Measurements from ENCODE around the gene ZNF613.

The ZNF613 gene

GRCh38 chr19:51927859-51928258 lies 587 bp downstream of the ZNF613 start (continued):
- TF ChIP-seq CSRNP3 (CRISPR knock-in tag; IDR thresholded peaks at IDR 0.05), result no peak

GRCh38 chr19:51931921-51932320 lies 4.6 kb downstream of the ZNF613 start:
- no peak for ATAC-seq
- TF ChIP-seq PPARA (CRISPR knock-in tag; IDR thresholded peaks at IDR 0.05; ENCODE audit: borderline replicate concordance), result no peak
- TF ChIP-seq ZNF565 (CRISPR knock-in tag; conservative IDR thresholded peaks at IDR 0.05; ENCODE audit: low read depth), result no peak
- no peak for TF ChIP-seq ZFP30 (CRISPR knock-in tag; IDR thresholded peaks at IDR 0.05)
- TF ChIP-seq ZFP3 (CRISPR knock-in tag; IDR thresholded peaks at IDR 0.05), result no peak
- TF ChIP-seq TSHZ2 (CRISPR knock-in tag; IDR thresholded peaks at IDR 0.05), result no peak
- TF ChIP-seq ZNF70 (CRISPR knock-in tag; IDR thresholded peaks at IDR 0.05), result no peak
- TF ChIP-seq OSR1 (CRISPR knock-in tag; IDR thresholded peaks at IDR 0.05), result no peak

GRCh38 chr19:51938936-51939335 lies 11.7 kb downstream of the ZNF613 start:
- ATAC-seq, result no peak
- TF ChIP-seq ZFP3 (CRISPR knock-in tag; IDR thresholded peaks at IDR 0.05) (no peak), RARB (CRISPR knock-in tag; IDR thresholded peaks at IDR 0.05) (no peak), ARNTL (CRISPR knock-in tag; IDR thresholded peaks at IDR 0.05; ENCODE audit: borderline replicate concordance, low read depth) (no peak), ESRRG (CRISPR knock-in tag; IDR thresholded peaks at IDR 0.05) (no peak), ZFP30 (CRISPR knock-in tag; IDR thresholded peaks at IDR 0.05) (no peak), OSR1 (CRISPR knock-in tag; IDR thresholded peaks at IDR 0.05) (no peak), ZC3H10 (CRISPR knock-in tag; IDR thresholded peaks at IDR 0.05) (no peak), BACH2 (CRISPR knock-in tag; IDR thresholded peaks at IDR 0.05; ENCODE audit: borderline replicate concordance) (no peak), ZNF70 (CRISPR knock-in tag; IDR thresholded peaks at IDR 0.05) (no peak), PPARA (CRISPR knock-in tag; IDR thresholded peaks at IDR 0.05; ENCODE audit: borderline replicate concordance) (no peak), TSHZ2 (CRISPR knock-in tag; IDR thresholded peaks at IDR 0.05) (no peak), PATZ1 (CRISPR knock-in tag; IDR thresholded peaks at IDR 0.05; ENCODE audit: borderline replicate concordance) (no peak)

GRCh38 chr19:51944798-51945552 lies 17.7 kb downstream of the ZNF613 start:
- TF ChIP-seq CREB5 (CRISPR knock-in tag; IDR thresholded peaks at IDR 0.05; ENCODE audit: low read depth), result no peak
- no peak for TF ChIP-seq ESRRG (CRISPR knock-in tag; IDR thresholded peaks at IDR 0.05)
- TF ChIP-seq GLIS3 (CRISPR knock-in tag; IDR thresholded peaks at IDR 0.05), result no peak
- no peak for TF ChIP-seq CSRNP3 (CRISPR knock-in tag; IDR thresholded peaks at IDR 0.05)
- TF ChIP-seq TSHZ2 (CRISPR knock-in tag; IDR thresholded peaks at IDR 0.05), result no peak
- no peak for TF ChIP-seq ZFP30 (CRISPR knock-in tag; IDR thresholded peaks at IDR 0.05)

More at GRCh38 chr19:51944798-51945552, 17.7 kb downstream of the ZNF613 start:
- ATAC-seq, result no peak
